ENCODE data around the gene MYBPC3. TPM values are rescaled to one million over a fixed set of nuclear protein-coding genes. Genes with fewer than 3 reads are reported as not detected.

Gene MYBPC3
- total RNA-seq, 2 donors from 2014 or later, result 797 to 1,210 TPM

- Histone ChIP-seq H3K27ac (peak overlapping the region; percentile 88 to 98), H3K4me1 (peaks cover 0 to 20% of the 10 kb centered on the region in 2 donors)
Observed at GRCh38 chr11:47349521-47350095, 2.9 kb downstream of the MYBPC3 start.

DNA sequence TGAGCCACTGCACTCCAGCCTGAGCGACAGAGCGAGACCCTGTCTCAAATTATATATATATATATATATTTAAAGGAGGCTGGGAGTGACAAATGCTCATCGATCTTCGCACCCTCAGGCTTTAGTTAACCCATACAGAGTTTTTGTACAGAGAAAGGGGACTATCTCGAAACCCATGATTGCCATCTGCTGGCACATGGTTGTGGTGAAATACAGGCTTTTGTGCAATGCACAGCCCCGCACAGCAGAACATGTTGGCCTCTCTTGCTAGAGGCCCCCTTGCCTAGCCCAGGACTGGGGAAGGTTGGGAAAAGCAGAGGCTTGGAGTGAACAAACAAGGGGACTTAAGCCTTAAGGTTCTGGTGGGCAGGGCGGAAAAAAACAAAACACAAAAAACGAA lies 3.6 kb downstream of the MYBPC3 start:
- H3K4me3 ChIP-seq, result peak overlapping the region in 1 of 2 donors; percentile 61
- H3K27ac ChIP-seq, result peak overlapping the region; percentile 88 to 98
- H3K4me1 ChIP-seq, result peaks cover 0 to 17% of the 10 kb centered on the region in 2 donors
- H3K36me3 ChIP-seq, result peaks cover 75% of the 10 kb centered on the region
- no peak for DNase-seq (ENCODE audit: low spot score)
- H3K9me3 ChIP-seq, result no peaks in the 10 kb centered on the region
- H3K27me3 ChIP-seq, result no peaks in the 10 kb centered on the region
- TF ChIP-seq, protein P1, sequence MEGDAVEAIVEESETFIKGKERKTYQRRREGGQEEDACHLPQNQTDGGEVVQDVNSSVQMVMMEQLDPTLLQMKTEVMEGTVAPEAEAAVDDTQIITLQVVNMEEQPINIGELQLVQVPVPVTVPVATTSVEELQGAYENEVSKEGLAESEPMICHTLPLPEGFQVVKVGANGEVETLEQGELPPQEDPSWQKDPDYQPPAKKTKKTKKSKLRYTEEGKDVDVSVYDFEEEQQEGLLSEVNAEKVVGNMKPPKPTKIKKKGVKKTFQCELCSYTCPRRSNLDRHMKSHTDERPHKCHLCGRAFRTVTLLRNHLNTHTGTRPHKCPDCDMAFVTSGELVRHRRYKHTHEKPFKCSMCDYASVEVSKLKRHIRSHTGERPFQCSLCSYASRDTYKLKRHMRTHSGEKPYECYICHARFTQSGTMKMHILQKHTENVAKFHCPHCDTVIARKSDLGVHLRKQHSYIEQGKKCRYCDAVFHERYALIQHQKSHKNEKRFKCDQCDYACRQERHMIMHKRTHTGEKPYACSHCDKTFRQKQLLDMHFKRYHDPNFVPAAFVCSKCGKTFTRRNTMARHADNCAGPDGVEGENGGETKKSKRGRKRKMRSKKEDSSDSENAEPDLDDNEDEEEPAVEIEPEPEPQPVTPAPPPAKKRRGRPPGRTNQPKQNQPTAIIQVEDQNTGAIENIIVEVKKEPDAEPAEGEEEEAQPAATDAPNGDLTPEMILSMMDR (IDR thresholded peaks at IDR 0.05), result no peak

More at GRCh38 chr11:47349521-47350095, 2.9 kb downstream of the MYBPC3 start:
- no peaks in the 10 kb centered on the region for H3K27me3 ChIP-seq
- TF ChIP-seq, protein P1 (IDR thresholded peaks at IDR 0.05), result no peak
- no peaks in the 10 kb centered on the region for H3K9me3 ChIP-seq
- H3K36me3 ChIP-seq, result peaks cover 67% of the 10 kb centered on the region
- no peak for DNase-seq (ENCODE audit: low spot score)
- H3K4me3 ChIP-seq, result peak overlapping the region; percentile 59 to 61

- peaks cover 0 to 17% of the 10 kb centered on the region in 2 donors for H3K4me1 ChIP-seq
- H3K9me3 ChIP-seq, result no peaks in the 10 kb centered on the region
- H3K27me3 ChIP-seq, result no peaks in the 10 kb centered on the region
- DNase-seq (ENCODE audit: low spot score), result no peak
- peak overlapping the region; percentile 4 to 43 for H3K27ac ChIP-seq
- peak overlapping the region in 1 of 2 donors; percentile 61 for H3K4me3 ChIP-seq
- TF ChIP-seq, protein P1 (IDR thresholded peaks at IDR 0.05), result no peak
- peaks cover 80% of the 10 kb centered on the region for H3K36me3 ChIP-seq
Observed at GRCh38 chr11:47348131-47348802, 4.2 kb downstream of the MYBPC3 start.

DNA sequence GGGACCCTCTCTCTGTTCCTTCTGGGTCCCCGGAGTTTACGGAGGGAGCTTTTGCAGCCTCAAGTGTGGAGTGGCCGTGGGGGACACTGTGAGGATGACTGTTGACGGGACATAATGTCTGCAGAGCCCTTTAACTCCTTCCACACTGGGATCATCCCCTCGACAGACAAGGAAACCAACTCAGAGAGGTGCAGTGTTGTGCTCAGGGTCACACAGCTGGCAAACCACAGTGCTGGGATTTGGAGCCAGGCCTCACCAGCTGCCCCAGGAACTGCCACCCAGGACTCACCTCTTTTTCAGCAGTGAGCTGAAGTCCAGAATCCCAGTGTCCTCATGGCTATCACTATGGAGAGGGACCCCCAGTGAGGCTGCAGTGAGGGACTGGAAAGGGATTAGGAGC lies 5.4 kb downstream of the MYBPC3 start:
- peaks cover 89% of the 10 kb centered on the region for H3K36me3 ChIP-seq
- no peak for DNase-seq (ENCODE audit: low spot score)
- TF ChIP-seq, protein P1 (IDR thresholded peaks at IDR 0.05), result no peak
- peaks cover 0 to 17% of the 10 kb centered on the region in 2 donors for H3K4me1 ChIP-seq
- H3K9me3 ChIP-seq, result no peaks in the 10 kb centered on the region
- H3K4me3 ChIP-seq, result no peak overlapping the region
- H3K27me3 ChIP-seq, result no peaks in the 10 kb centered on the region
- H3K27ac ChIP-seq, result peak overlapping the region; percentile 4 to 43

- DNase-seq (ENCODE audit: low spot score), result no peak
- H3K27ac ChIP-seq, result peak overlapping the region; percentile 21 to 26
- H3K27me3 ChIP-seq, result no peaks in the 10 kb centered on the region
- TF ChIP-seq, protein P1 (IDR thresholded peaks at IDR 0.05), result no peak
- no peak overlapping the region for H3K4me3 ChIP-seq
- no peaks in the 10 kb centered on the region for H3K9me3 ChIP-seq
- H3K4me1 ChIP-seq, result peaks cover 0 to 17% of the 10 kb centered on the region in 2 donors
- H3K36me3 ChIP-seq, result peaks cover 87% of the 10 kb centered on the region
Observed at GRCh38 chr11:47345890-47346563, 6.5 kb downstream of the MYBPC3 start.

All from right atrium auricular region (tissue), 2 donors.